ELR (cell line): ENCODE measurements around the gene VWA2.
"Not testable (repeated sequence)": the region's sequence is repeated elsewhere in the genome, so short reads cannot be mapped to it uniquely, and the experiment has no call there.

Source experiments
- DNase-seq: peaks from one replicate; pipeline ENCODE4 v3.0.0-alpha.2; 2015; ENCODE audit warnings: low read depth

The VWA2 gene

DNA sequence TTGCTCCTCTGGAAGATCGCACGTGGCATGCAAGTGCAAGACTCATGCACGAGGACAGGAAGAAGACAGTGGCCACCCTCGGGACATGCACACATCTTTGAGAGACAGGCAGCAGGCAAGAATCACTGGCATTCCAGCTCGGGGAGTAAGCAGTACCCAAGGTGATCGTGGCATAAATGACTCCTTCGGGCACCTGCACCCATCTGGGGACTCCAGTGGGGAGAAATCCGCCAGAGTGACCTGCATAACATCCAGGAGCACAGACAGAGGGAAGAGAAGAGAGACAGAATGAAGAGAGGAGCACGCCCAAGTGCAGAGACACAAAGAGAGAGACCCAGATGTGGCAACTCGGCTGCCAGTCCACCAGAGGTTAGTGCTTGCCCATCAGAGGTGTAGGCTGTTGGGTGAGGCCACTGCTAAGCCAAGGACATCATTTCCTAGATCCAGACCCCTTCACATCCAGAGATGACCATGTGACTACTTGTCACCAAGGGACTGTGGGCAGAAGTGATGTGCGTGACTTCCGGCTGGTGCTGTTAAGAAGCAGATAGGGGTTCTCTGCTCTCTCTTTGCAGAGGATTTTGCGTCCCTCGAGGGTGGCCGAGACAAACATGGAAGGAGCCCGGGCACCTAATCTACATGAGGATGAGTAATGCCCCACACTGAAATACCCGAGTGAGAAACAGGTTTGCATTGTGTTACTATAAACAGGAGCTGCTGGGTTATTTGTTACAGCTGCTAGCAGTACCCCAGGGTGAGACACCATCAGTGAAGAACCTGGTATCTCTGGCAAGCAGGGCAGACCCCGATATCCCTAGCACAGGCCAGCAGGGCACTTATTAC, 80.6 kb downstream of the VWA2 start:
- DNase-seq = no peak

DNA sequence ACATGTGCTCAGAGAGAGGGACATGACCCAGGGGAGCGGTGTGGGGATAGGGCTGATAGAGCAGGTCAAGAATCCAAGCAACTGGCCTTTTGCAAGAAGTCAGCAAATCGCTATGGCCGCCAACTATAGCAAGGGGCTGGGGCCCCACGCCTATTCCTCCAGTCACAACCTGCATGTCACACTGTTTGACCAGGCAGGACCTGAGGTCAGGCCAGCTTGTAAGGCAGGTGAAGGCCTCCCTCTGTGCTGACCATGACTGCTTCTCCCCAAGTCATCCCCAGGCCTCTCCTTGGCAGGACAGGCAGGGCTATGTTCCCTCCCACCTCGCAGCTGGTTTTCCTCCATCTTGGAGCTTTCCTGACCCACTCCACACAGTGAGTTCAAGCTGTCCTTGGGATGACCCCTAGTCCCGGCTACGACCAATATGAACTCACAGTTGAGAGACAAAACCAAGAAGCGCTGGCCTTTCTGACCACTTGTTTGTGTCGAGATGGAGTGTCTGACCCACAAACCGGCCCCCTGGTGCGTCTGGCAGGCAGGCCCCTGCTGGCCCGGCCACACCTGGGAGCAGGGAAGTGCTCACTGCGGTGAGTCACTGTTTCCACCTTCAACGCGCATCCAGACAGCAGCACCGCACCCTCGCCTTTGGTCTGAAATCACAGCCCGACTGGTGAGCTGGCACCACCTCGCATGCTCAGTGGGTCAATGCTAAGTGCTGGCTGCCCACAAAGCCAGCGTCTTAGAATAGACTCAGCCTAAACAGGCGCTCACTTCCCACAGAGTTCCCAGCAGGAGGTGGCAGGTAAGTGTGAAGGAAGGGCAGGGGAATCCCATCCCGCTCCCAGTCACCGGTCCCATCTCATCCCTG, 81.4 kb downstream of the VWA2 start:
- no peak for DNase-seq

DNA sequence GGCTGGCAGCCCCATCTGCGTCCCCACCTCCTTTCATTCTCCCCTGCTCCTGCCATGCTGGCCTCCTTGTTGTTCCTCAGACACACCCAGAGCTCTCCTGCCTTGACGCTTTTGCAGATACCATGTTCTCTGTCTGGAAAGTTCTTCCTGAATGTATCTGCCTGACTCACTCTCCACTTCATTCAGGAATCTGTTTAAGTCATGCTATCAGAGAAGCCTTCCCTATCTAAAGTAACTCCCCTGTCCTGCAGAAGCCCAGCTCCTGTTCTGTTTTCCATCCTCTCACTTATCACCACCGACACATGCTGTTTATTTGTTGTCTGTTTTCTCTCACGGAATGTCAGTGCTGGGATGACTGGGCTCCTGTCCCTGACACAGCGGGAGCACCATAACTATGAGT, 83.3 kb downstream of the VWA2 start:
- no peak for DNase-seq

DNA sequence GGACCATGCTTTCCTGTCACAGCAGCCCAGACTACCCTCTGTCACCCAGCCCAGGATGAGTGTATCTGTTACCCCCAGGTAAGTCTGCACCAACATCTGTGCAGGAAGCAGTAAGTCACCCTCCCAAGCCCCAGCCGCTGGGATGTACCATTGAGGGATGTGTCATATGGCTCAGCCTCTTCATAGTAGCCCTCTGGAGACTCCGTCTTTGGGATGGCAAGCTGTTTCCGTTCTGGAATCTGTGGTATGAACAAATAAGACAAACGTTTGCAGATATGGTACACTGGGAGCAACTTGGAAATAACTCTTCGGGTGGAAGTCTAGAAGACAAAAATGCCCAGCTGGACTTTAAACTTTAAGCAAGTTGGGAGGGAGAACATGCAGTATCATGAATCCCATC, 84.0 kb downstream of the VWA2 start:
- no peak for DNase-seq

DNA sequence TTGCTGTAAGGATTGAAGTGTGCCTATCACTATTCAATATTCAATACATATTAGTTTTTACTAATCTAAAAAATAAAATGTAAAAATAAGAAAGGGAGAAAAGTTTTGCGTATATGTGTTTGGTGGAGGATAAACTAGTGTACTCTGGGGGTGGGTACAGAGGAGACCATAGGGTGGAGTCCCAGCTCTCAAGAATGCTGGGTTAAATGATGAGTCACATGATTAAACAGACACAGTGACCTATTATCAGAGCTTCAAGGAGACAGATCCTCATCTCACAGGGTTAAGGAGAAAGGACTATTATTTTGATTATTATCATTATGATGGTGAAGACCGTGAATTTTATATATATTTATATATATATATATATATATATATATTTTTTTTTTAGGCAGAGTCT, 87.7 kb downstream of the VWA2 start:
- no peak for DNase-seq

DNA sequence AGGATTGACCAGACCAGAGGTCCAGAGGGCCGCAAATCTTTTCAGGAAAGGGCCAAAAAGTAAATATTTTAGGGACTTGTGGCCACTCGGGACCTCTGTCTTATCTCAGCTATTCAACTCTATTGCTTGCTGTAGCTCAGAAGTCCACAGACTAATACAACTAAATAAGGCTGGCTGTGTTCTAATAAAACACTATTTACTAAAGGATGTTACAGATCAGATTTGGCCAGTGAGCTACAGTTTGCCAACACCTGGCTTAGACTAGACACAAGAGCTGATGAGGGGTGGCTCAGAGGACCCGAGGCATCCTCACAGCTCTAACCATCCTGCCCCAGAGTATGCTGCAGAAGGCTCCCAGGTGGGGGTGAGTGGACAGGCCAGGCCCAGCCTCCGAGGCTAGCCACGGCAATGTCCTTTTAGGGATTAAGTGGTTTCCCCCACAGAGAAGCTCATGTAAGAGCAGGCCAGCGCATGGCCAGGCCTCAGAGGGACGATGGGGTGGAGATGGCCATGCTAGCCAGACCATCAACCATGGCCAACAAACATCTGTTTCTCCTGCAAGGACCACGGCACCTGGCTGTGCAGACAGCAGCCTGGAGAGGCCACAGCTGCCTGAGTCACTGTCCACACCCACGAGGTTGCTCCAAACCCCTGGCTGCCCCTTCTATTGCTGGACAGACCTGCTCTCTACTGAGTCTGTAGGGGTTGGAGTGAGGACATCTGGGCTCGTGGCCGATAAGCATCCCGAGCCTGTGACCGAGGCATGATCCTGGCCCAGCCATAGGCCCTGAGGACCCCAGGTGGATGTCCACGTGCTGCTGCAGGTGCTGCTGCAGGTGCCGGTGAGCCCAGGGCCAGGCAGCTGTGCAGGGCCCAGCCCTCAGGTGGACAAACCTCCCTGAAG, 88.7 kb downstream of the VWA2 start:
- no peak for DNase-seq

DNA sequence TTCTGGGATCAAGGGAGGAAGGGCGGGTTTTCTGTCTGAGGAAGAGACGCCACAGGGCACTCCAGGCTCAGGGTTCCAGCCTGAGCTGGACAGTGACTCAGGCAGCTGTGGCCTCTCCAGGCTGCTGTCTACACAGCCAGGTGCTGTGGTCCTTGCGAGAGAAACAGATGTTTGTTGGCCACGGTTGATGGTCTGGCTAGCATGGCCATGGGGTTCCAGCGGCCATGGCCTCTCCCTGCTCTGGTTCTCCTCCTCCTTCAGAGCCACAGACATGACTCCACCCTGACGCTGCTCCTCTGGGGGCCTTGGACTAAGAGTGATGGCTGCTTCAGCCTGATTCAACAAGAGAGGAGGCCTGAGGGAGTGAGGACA, 89.4 kb downstream of the VWA2 start:
- no peak for DNase-seq

DNA sequence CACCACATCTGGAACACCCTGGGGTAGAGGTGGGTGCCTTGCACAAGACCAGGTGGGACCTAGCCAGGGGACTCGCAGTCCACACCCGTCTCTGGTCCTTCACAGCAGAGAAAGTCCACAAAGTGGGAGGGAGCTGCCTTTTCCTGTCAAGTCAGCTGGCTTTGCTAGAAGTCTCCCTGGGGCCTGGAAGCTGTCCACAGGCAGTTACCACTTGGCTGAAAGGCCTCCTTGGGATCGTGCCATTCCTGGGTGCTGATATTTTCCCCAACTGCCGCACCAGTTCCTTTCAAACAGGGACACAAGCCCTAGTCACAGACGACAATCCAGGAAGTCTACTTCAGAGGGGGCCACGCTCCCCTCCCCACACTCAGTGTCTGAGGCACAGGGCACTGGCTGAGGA, 89.8 kb downstream of the VWA2 start:
- DNase-seq = no peak

DNA sequence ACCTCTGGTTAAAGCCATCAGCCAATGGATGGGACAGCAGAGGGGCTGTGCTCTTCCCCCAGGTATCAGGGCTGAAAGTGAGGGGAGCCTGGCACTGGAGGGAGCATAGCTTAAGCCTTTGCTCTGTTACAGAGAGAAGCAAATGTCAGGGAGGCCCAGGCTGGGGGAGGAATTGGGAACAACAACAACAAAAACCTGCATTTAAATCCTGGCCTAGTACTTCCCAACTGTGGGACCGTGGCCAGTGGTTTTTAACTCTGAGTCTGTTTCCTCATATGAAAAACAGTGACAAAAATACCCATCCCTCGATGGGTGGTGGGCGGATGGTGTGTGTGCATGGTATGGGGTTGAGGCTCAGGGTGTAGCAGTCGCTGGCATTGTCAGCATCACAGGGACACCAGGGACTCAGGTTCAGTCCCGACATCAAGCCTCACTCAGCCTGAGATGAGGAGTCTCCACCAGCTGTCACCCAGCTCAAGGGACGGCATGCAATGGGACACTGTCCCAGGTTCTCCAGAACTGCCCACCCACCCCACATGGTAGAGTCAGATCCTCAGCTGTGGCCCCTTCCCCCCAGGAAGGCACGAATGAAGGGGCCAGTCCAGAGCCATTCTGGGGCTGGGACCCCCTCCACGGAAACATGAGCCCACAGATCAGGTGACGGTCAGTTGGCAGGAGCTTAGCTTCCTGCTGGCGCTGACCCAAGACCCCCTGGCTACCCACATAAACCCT, 90.7 kb downstream of the VWA2 start:
- DNase-seq = no peak

DNA sequence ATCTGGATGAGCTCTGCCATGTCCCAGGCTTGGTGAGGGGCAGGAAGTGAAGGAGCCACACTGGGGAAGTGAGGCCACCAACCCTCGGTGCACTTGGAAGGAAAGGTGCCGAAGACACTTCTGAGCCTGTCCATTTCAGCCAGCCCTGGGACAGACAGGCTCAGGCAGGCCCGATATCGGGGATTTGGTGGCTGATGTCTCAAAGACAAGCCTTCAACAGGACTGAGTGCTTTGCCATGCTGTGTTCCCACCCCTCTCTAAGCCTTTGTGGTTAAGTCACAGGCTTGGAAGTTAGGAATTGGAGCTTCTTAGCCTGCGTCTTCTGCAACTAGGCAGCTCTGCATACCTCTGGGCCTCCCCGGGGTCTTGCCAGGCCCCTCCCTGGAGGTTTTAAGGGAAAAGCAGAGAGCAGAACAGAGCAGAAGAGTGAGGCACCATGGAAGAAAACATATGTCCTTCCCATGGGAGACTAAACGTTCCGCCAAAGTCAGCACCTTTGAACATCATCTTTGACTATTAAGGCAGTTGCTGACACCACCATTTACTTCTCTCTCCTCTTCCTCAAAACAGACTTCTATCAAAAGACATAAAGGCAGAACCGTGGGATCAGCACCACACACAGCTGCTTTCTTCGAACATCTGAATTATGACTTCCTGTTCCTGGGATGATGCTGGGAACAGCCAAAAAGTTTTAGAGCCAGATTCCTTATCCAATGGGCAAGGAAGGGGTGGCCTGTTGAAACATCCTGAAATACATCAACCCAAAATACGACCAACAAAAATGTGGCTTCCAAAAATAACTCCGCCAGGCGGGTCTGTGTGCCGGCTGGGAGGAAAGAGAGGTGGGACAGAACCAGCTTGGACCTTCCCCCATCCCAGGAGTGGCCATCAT, 93.5 kb downstream of the VWA2 start:
- DNase-seq = no peak

DNA sequence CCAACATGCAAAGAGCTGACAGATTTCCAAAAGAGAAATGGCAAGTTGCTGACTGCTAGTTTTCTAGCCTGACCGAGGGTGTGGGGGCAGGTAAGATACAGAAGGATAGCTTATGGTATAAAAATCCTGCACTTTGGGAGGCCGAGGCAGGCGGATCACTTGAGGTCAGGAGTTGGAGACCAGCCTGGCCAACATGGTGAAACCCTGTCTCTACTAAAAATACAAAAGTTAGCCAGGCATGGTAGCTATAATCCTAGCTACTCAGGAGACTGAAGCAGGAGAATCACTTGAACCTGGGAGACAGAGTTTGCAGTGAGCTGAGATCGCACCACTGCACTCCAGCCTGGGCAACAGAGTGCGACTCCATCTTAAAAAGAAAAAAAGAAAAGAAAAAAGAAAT, 94.4 kb downstream of the VWA2 start:
- DNase-seq = not testable (repeated sequence)

DNA sequence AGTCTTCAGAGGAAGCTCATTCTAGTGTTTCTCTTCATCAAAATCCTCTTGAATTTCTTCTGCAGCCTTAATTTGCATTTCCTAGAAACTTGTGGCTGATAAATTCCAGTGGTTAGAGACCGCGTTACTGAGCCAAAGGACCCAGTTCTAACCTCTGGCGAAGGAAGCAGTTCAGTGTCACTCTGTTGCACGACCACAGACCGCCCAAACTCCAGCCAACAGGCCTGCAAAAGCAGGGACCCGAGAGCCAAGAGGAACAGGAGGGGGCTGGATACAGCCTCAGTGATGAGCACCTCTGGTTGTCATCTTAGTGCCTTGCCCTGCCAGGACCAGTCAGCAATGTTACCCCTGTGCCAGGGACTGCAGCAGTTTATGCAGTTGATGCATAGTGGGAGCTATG, 95.2 kb downstream of the VWA2 start:
- DNase-seq = no peak

DNA sequence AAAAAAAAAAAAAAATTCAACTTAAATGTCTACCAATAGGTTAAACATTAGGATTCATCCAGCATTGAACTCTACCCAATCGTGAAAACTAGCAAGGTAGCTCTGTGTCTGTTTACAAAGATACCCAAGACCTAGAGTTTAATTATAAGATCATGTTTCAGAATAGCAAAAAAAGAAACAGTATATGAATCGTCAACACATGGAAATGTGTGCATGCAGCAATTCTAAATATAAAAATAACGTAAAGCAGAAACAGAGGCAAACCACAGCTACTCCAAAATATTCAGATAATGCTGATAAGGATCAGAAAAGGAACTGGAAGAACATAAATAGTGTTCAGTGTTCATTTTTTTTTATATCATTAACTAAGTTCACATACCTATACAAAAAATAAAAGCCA, 96.6 kb downstream of the VWA2 start:
- DNase-seq = no peak

DNA sequence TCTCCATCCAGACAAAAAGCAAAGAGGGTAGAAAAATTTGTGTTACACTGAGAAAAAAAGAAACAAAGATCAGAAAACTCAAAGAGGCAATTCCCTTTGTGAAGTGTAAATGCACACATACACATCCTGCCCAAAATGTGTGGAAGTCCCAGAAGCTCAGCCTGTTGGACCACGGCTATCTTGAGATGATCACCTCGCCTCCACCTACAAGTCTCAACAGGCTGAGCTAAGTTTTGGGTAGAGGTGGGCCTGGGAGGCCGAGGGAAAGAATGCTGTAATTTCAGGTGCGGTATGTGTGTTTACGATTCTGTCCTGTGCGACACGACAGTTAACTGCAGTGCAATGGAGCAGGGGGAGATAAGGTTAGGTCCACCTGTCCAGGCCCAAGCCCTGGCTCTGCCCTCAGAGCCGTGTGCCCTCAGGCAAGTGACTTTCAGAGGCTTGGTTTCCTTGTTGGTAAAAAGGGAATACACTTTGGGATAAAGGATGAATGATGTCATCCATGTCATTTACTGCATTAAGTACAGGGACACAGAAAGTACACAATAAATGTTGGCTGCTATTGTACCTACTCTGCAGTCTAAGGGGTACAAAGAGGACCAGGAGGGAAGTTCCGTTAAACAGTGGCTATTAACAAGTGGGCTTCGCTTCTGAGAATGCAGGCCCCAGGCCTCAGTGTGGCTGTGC, 97.9 kb downstream of the VWA2 start:
- DNase-seq = no peak

DNA sequence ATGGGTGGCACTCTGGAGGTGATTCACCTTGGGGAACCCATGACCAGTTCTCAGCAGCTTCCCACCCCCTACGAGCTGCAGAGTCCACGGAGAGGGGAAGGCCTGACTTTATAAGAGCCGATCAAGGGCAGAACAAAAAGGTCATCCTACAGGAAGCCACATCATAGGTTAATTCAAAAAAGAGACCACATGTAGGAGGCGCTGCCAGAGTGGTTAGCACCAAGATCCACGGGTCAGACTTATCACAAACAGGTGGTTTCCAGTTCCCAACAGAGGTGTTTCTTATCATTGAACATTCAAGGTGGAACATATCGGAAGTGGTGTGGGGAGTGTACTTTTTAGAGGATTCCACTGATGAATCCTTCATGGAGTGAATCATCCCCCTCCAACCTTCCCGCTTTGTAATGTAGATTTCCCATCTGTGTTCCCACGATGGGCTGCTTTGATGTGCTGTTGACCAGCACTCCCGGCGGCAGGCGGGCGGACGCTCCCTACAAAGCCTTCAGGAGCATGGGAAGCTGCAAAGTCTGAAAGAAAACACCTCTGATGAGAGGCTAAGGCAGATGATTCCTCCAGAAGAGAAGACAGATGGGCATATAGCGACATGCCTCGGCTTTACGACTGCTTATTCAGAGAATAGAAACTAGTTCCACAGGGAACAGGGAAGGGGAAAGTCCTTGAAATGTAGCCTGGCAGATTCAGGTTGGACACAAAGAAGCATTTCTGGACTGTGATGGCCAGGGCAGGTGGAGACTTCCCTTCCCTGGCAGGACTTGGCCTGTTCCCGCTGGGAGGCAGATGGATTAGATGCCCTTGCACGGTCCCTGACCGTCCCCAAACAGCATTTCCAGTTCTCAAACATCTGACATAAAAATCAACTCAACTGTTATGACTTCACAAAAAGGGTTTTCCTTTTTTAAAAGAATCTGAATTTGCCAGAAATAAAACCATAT, 98.7 kb downstream of the VWA2 start:
- no peak for DNase-seq

DNA sequence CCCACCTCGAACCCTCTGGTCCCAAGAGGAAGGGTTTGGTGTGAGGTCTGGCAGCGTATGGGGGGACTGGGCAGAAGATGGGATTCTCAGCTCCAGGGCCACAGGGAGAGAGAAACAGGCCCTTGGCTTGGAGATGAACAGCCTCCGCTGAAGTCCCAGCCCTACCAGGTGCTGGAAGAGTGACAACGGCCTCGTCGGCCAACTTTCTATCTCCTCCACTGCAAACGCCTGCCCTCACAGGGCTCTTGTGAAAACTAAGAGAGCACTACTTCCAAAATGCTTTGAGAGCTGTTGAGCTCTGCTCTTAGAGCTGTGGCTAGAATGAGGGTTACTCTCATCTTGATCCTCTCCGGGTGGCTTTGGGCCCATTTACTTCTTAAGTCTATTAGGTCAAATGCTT, 101.8 kb downstream of the VWA2 start:
- DNase-seq = no peak
